HepG2 (cell line): Measurements from ENCODE around the gene NDUFB5.

Experiments
- SRF ChIP-seq: IDR thresholded peaks from 2 replicates; pipeline ENCODE4 v1.6.1; 2011; ENCODE audit warnings: mild to moderate bottlenecking, low read depth, low read length, moderate library complexity
- TCF12 ChIP-seq, 2 experiments: fragments of 450-650 bp in 1 of 2; sonication (generic) in 1 of 2; formaldehyde crosslinking in 1 of 2; IDR thresholded peaks; 2 replicates each; pipeline versions ENCODE4 v1.6.1 to v1.8.0; 2017 to 2022; ENCODE audit warnings: antibody characterized with exemption in 1 of 2, mild to moderate bottlenecking in 1 of 2, missing genetic modification reagents in 1 of 2, moderate library complexity in 1 of 2
- TF ChIP-seq, protein P1 (sequence below): sonication (generic); formaldehyde crosslinking; IDR thresholded peaks from 2 replicates; pipeline ENCODE4 v1.5.0; 2020; ENCODE audit warnings: mild to moderate bottlenecking, missing genetic modification reagents
- TF ChIP-seq, protein P2 (sequence below), 2 experiments: sonication (generic) in 1 of 2; formaldehyde crosslinking in 1 of 2; IDR thresholded peaks; 2 replicates each; pipeline versions ENCODE4 v1.5.1 to v1.6.1; 2011 to 2020; ENCODE audit warnings: borderline replicate concordance in 1 of 2, low read depth in 1 of 2, low read length in 1 of 2, mild to moderate bottlenecking in 1 of 2, missing genetic modification reagents in 1 of 2, moderate library complexity in 1 of 2
- TF ChIP-seq, protein P3 (sequence below): sonication (generic); formaldehyde crosslinking; IDR thresholded peaks from 2 replicates; pipeline ENCODE4 v1.5.0; 2020; ENCODE audit warnings: mild to moderate bottlenecking, missing genetic modification reagents, moderate library complexity

DNA sequence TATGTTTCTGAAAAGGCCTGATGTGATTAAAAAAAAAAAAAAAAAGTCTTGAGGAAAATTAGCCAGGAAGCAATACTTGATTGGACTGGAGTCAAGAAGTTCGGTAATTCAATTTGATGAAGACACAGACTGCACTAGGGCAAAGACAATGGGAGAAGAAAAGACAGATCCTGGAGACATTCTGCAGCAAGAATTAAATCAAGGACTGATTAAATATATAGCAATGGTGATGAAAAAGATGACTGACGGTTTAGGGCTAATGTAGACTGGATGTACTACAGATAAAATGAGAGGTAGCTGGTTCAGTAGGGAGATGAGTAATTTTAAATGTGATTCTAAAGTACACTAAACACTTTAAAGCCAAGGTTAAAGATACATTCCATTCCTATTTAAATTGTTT is 13.9 kb upstream of the NDUFB5 start:
- TF ChIP-seq TCF12 (IDR thresholded peaks at IDR 0.05), result no peak
- TF ChIP-seq TCF12 (CRISPR knock-in tag; IDR thresholded peaks at IDR 0.05), result no peak
- TF ChIP-seq, protein P1, sequence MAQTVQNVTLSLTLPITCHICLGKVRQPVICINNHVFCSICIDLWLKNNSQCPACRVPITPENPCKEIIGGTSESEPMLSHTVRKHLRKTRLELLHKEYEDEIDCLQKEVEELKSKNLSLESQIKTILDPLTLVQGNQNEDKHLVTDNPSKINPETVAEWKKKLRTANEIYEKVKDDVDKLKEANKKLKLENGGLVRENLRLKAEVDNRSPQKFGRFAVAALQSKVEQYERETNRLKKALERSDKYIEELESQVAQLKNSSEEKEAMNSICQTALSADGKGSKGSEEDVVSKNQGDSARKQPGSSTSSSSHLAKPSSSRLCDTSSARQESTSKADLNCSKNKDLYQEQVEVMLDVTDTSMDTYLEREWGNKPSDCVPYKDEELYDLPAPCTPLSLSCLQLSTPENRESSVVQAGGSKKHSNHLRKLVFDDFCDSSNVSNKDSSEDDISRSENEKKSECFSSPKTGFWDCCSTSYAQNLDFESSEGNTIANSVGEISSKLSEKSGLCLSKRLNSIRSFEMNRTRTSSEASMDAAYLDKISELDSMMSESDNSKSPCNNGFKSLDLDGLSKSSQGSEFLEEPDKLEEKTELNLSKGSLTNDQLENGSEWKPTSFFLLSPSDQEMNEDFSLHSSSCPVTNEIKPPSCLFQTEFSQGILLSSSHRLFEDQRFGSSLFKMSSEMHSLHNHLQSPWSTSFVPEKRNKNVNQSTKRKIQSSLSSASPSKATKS (CRISPR knock-in tag), result no peak
- TF ChIP-seq, protein P2, sequence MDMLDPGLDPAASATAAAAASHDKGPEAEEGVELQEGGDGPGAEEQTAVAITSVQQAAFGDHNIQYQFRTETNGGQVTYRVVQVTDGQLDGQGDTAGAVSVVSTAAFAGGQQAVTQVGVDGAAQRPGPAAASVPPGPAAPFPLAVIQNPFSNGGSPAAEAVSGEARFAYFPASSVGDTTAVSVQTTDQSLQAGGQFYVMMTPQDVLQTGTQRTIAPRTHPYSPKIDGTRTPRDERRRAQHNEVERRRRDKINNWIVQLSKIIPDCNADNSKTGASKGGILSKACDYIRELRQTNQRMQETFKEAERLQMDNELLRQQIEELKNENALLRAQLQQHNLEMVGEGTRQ (IDR thresholded peaks at IDR 0.05; ENCODE audit: low read depth, low read length), result no peak
- TF ChIP-seq, protein P2 (CRISPR knock-in tag; IDR thresholded peaks at IDR 0.05; ENCODE audit: borderline replicate concordance), result no peak
- TF ChIP-seq SRF, result no peak
- TF ChIP-seq, protein P3, sequence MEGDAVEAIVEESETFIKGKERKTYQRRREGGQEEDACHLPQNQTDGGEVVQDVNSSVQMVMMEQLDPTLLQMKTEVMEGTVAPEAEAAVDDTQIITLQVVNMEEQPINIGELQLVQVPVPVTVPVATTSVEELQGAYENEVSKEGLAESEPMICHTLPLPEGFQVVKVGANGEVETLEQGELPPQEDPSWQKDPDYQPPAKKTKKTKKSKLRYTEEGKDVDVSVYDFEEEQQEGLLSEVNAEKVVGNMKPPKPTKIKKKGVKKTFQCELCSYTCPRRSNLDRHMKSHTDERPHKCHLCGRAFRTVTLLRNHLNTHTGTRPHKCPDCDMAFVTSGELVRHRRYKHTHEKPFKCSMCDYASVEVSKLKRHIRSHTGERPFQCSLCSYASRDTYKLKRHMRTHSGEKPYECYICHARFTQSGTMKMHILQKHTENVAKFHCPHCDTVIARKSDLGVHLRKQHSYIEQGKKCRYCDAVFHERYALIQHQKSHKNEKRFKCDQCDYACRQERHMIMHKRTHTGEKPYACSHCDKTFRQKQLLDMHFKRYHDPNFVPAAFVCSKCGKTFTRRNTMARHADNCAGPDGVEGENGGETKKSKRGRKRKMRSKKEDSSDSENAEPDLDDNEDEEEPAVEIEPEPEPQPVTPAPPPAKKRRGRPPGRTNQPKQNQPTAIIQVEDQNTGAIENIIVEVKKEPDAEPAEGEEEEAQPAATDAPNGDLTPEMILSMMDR (CRISPR knock-in tag), result no peak
